Forelimb muscle (tissue), 1 donor: ENCODE measurements around the gene TRAM2. TPM values are rescaled to one million over a fixed set of nuclear protein-coding genes. Genes with fewer than 3 reads are reported as not detected.

Experiments used
- DNase-seq: peaks from one replicate; pipeline ENCODE4 v3.0.0-alpha.2; 2013; ENCODE audit warnings: low read depth
- polyA plus RNA-seq: library from polyadenylated mRNA; unstranded; fragments of 120-200 nt; gene quantifications from one replicate; pipeline ENCODE4 v1.2.1, GENCODE V29; 2013; ENCODE audit not compliant: insufficient read length

The TRAM2 gene
- polyA plus RNA-seq, 1 donor = 18.8 TPM

DNA sequence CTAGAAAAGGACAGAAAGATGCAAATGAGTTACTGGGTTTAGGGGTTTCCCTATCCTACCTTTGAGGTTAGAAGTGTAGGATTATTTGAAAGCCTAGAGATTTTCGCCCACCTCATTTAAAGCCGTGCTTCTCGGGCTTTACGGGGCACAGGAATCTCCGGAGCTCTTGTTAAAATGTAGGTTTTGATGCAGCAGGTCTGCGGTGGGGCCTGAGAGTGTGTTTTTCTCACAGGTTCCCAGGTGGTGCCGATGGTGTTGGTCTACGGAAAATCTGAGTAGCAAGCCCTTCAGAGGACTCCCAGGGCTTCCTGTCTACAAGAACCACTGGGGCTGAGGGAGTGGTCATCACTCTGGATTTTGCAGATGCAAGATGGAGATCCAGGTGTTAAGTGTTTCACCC, 47.5 kb downstream of the TRAM2 start:
- DNase-seq = no peak

DNA sequence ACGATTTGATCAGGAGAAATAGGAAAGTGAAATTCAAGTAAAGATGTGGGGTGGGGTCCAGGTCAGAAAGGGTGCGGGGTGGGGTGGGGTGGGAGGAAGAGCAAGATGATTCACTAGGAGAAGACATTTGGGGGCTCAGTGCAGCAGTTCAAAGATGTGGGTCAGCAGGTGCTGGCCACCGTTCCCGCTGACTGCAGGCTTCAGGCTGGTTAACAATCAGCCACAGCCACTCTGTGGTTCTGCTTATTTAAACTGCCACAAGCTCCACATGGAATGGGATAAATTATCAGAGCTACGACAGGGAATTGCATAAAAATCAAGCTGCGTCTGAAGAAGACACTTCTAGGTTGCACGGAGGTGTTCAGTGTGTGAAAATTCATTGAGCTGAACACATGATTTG, 49.4 kb downstream of the TRAM2 start:
- DNase-seq = no peak

DNA sequence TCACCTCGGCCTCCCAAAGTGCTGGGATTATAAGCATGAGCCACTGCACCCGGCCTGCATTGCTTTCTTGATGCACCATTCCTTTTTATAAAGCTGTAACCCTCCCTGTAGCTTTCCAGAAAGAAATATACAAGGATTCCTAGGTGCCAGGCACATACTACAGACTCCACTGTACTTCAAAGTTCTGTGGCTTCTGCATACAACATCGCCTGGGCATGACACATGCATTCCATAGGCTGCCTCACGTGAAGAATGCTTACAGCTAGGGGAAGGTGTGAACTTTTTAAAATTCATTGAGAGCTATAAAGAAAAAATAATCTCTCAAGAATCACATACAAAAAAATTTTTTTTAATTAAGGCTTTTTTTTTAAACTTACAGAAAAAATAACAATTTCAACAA, 50.2 kb downstream of the TRAM2 start:
- no peak for DNase-seq

DNA sequence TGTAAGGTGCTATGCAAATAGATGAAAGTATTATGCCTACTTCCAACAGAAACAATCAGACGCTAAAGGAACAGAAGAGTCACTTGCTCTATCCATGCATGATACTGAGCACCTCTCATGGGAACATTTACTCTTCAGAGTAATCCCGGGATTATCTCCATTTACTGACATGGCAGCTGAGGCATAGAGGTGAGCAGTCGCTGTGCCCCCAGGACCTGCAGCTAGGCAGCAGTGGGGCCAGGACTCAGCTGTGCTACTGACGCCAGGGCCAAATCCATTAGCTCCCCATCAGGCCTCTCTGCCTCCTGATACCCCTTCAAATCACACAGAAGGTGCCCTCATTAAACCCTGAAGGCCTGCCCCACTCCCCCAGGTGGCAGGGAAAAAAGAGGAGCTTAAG, 51.9 kb downstream of the TRAM2 start:
- no peak for DNase-seq

DNA sequence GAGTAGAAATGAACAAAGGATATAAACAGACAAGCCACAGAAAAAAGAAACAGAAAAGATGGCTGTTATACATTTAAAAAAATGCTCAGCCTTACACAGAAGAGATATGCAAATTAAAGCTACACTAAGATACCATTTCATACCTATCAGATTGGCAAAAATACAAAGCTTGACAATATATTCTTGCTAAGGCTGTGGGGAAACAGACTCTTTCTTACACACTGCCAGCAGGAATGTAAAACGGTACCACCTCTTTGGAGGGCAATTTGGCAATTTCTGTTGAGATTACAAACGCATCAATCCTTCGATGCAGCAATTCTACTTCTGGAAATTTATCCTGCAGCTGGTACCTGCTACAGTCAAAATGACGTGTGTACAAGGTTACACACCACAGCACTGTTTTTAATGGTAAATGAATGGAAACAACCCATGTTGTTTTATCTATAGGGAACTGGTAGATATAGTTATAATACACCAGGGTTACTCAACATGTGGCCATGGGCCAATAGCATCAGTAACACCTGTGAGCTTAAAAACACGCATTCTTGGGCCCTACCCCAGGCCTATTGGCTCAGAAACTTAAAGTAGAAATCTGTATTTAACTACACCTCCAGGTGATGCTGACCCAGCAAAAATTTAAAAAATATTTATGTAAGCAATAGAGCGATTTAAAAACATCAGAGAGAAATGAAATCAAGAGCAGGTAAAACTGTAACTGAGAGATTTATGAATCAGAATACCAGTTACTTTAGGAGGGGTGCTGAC, 53.3 kb downstream of the TRAM2 start:
- DNase-seq = no peak

DNA sequence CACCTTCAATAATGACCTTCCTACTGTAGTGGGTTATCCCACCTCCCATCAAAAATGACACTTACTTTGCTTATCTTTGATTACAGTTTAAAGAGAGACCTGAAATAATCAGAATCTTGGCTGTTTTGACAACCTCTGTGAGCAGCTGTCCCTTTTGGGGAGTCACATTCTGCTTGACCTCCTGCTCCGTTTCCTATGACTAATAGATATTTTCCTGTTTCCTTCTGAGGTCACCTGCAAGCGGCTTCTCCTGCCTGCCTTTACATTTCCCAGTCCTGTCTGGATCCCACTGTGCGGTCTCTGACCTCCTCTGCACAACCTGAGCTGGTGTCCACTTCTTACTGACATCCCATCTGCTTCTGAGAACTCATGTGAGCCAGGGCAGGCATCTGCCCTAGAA, 54.2 kb downstream of the TRAM2 start:
- DNase-seq = no peak

DNA sequence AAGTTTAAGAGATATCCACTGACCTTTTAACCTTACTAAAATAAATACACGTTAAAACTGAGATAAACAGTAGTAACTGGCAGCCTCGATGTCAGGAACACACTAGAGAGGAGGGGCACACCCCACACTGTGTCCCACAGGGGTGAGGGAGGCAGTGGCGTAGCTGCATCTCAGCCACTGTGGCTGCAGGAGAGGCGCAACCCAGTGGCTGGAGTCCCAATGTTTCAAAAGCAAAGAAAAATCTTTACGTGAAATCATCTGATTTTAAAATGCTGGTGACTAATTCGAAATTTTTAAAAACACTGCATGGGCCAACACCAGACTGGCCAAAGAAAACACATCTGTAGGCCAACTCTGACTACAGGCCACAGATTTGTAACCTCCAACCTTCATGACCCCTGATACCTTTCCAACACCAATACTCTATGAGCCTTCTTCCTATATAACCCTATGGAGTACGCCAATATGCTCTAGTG, 54.7 kb downstream of the TRAM2 start:
- no peak for DNase-seq

DNA sequence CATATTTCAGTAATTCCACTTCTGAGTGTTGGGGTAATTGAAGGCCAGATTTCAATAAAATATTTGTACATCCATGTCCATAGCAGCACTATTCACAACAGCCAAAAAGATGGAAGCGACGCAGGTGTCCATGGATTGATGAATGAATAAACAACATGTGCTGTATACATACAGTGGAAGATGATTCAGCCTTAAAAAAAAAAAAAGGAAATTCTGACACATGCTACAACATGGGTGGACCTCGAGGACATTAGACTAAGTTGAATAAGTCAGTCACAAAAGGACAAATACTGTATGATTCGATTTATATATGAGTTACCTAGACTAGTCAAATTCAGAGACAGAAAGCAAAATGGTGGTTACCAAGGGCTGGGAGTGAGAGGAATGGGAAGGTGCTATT, 57.2 kb downstream of the TRAM2 start:
- no peak for DNase-seq

DNA sequence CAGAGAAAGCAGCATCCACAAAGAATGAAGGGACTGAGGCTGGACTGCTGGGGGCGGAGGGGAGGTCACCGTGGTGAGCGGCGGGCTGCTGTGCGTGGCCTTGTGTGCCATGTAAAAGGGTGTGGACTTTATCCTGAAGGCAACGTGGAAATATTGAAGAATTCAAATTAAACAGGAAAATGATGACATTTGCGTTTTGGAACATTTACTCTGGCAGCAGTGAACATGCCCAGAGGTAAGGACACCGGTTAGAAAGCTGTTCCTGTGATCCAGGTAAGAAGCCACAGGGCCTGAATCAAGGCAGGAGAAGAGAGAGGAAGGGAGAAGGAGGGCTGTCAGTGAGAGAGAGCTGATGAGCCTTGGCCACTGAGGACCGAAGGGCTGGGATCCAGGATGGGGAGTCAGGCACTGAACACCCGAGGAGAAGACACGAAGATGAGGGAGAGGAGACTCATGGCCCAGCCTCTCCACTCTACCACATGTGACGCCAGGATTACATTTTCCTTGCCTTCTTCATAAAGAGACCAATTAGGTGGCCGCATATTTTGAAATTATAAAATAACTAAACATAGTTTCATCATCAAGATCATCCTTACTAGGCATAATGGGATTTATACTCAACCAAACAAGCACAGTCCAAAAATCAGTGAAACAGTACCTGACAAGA, 58.4 kb downstream of the TRAM2 start:
- DNase-seq = no peak

DNA sequence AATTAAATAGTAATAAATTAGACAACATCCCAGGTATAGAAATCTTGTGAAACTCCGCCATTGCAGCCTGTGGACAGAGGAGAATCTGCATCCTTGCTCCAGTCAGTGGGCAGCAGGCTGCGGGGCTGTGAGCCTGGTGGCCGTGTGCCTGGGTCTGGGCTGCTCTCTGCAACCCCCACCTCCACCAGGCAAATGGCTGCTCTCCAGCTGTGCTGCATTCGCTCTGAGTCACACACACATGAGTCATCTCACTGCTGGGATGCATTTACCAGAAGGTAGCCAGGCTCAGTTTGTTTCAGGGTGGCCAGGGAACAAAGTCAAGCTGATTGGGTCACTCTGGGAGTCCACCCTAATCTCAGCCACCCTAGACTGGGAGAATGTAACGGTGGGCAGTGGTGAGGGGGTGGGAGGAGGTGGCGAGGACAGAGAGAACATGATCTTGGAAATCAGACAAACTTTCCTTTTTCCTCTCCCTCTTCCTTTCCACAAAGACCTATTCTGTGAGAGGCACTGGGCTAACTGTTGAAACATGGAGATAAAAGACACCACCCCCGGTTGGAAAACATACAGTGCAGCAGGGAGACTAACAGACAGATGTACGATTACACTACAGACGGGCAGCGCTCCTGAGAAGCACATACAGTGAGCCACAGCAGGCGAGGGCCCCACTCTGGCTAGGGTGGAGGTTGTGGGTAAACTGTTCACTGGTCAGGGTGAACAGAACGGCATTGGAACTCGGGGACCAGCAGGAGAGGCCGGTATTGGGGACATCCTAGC, 59.2 kb downstream of the TRAM2 start:
- DNase-seq = peak; percentile 80

DNA sequence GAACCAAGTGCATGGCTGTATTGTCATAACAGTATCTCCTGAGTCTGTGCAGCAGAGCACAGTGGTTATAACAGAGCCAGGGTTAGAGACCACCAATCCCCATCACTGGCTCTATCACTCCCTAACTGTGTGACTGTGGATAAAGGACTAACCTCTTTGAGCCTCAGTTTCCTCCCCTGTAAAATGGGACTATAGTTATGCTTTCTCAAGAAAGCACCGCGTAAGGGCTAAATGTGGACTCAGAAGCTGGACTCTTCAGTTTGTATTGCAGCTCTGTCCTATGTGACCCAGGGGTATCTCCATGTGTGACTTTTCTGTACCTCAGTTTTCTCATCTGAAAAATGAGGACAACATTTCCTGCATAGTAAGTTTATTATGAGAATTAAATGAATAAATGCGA, 59.9 kb downstream of the TRAM2 start:
- no peak for DNase-seq

DNA sequence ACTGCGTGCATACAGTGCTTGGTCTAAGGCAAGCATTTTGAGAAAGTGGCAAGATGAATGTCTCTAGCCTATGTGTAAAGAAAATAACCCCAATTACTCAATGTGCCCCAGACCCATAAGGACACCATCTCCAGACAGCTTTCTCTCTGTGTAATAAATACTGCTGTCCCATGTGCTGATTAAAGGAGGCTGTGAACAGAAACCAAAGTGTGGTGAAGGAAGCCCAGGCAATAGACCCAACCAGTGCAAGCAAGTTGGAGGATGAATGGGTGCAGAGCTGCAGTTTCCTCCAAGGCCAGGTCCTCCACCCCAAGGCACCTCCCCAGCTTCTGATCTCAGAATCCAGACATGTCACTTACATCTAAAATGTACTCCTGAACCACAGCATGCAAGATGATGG, 60.6 kb downstream of the TRAM2 start:
- DNase-seq = no peak

DNA sequence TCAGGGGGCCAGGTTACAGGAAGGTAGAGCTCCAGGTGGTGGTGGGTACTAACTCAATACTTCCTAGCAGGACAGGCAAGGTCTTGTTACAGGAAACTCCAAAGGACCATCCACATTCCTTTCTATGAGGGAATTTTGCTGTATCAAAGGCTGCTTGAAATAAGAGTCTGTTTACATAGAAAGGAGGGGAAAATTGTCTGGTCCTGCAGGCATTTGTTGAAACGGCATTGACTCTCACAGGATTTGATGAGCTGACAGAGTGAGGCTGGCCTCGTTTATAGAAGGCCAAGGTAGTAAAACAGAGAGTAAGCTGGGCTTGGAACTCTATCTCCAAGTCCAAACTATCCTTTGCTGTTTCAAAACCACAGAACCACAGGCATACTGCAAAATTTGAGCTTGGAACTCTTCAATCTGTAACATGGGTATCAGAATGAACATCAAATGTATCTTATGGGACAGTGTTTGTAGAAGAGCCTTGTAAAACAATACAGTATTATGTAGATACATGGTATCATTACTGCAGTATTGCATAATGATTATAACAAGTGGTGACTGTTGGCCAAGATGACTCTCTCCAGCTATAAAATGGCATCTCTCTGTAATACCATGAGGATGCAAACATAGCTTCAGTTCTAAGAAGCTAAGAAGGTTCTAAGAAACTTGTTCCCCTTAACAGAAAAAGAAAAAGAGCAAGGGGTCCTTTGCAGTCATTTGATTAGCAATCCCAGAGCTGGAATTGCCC, 61.5 kb downstream of the TRAM2 start:
- DNase-seq = no peak

DNA sequence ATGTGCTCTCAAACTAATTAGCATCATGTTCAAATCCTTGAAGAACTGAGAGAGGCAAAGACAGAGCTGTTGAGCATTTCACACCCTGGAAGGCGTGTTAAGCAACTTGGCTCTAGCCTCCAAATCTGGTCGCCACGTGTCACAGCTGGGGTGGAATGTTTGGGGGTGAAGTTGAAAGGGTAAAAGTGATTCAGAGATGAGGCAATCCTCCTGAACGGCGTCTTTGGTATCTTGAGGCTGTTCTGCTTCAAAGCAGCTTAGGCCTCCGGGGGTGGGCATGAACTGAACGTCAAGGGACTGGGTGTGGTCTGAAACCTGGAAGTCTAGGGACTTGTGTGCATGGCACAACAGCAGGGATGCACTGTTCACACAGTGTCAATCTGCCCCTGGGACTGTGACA, 62.3 kb downstream of the TRAM2 start:
- DNase-seq = no peak

DNA sequence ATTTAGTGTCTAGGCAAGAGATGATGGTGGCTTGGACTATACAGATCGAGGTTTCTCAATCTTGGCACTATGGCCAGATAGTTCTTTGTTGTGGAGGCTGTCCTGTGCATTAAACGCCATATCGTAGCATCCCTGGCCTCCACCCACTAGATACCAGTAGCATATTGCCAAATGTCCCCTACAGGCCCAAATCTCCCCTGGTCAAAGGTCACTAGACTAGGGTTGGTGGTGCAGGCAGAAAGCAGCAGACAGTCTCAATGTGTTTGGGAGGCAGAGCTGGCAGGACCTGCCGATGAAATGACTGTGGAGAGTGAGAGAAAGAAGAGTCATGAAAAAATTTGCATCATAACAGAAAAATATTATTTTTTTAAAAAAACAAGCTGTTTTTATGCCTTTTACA, 63.0 kb downstream of the TRAM2 start:
- no peak for DNase-seq

DNA sequence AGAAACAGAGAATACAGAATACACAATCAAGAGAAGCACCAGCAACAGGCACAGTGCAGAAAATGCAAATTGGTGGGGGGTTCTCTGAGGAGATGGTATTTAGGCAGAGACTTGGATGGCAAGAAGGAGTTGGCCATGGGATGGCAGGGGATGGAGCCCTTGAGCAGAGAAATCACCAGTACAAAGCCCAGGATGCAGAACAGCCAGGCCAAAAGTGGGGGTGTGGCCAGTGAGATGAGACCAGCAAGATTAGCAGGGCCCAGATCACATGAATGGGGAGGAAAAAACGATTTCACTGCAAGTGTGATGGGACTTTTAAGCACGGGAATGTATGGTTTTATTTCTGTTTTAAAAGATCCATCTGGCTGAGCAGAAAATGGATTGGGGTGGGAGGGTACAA, 63.4 kb downstream of the TRAM2 start:
- DNase-seq = no peak

DNA sequence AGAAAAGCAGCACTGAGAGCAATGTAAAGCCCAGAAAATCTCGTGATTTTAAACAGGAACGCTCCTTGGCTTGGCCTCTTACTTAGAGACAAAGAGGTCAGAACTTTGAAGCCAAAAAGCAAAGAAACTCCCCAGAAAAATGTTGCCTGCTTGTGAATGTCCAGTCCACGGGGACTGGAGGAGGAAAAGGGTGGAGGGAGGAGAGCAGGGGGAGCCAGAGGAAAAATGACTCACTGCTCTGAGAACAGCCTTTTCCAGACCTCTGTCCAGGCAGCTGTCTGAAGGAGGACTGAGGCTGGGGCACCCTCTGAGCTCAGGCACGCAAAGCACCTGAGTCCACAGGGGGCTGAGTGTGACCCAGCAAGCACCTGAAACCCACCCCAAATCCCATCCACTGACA, 64.7 kb downstream of the TRAM2 start:
- DNase-seq = peak; percentile 83

DNA sequence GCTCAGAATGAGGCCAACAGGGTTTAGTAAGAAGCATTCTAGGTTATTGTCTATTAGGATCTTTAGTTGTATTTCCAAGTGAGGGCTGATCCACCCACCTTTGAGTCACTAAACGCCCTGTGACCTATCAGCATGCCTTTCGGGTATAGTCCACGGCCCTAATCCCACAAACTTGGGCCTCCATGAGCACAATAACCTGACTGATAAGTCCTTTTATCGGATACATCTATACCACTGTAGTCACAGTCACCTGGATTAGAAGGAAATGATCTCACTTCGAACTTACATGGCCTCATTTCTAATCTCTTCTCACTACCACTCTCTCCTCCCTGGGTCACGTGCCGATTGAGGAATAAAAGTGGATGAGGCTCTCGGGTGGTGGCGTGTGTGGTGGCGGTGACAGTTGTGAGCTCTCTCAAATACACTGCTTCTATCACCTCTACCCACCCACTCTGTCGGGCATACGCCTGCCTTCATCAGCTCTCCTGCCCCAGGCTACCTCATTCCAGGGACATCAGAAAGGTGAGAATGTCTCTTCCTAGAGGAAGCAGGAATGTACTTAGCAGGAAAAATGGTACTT, 65.2 kb downstream of the TRAM2 start:
- no peak for DNase-seq

DNA sequence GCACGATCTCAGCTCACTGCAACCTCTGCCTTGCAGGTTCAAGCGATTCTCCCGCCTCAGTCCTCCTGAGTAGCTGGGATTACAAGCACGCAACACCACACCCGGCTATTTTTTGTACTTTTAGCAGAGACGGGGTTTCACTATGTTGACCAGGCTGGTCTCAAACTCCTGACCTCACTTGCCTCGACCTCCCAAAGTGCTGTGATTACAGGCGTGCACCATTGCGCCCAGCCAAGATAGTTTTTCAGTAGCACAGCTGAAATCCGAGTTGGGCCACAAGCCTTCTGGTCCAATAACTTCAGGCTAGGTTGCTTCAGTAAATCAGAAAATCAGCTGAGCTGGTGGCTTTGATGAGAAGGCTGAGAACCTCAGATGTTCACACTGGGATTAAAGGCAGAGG, 65.7 kb downstream of the TRAM2 start:
- DNase-seq = no peak

DNA sequence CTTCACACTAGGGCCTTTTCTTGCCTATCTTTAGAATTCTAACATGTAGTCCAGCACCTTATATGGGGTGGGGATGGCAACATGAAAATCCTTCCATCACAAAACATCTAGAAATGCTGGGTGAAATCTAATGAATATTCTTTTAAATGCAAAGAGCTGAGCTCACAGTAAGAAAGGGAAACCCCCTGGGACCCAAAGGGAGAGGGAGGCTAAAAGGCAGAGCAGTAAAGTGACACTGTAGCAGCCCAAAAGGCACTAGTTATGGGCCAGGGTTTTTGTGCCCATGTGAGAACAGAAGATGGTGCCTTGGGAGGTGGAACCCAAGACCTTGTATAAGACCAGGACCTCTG, 66.7 kb downstream of the TRAM2 start:
- DNase-seq = no peak

DNA sequence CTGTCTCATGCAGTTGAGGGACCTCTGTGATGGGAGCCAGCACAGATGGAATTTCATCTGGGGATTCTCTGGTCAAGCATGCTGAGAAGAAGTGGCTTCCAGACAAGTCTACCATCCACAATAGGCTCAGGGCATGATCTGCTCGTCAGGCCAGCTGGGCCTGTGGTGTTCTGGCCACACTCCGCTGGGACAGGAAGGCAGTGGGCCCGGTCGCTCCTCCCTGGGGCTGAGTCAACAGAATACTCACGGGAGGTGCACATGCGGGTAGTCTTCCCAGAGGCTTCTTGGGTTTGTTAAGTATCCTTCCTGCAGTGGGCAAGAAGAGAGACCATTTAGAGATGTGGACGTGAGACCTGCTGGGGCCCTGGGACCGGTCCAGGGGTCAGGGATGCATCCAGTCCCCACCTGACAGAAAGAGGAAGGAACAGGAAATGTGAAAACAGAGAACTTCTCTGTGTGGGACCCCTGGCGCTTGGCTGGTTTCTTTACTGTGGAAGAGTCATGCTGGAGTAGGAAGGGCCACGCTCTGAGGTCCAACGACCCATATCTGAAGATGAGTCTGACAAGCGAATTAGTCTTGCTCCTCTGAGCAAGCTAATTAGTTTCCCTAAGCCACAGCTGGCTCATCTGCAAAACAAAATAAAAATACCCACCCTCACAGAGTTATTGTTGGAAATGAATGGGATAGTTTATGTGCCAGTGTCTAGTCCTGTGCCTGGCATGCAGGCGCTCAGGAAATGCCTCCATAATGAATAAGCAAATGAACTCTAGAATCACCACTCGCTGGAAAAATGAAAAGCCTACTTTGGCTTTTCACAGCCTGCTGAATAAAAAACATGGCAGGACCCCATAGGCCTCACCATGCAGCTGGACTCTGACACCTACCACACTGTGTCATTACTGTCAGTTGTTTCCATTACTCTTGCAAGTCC, 67.3 kb downstream of the TRAM2 start:
- DNase-seq = no peak
